Liver (tissue), 3 donors: ENCODE measurements around the gene BRAF.

Source experiments
- ATF3 ChIP-seq: IDR thresholded peaks from 2 replicates; pipeline ENCODE4 v1.6.1; 2016; ENCODE audit warnings: antibody characterized with exemption
- CTCF ChIP-seq: fragments of 150-350 bp; IDR thresholded peaks from 2 replicates; pipeline ENCODE4 v1.5.1; 2017; ENCODE audit warnings: improper control_type of control experiment, low read depth, low read length; ENCODE audit not compliant: missing input control
- GABPA ChIP-seq, 2 donors: IDR thresholded peaks in 1 of 2; conservative IDR thresholded peaks in 1 of 2; 2 replicates each; pipeline ENCODE4 v1.6.1; 2016; ENCODE audit warnings: antibody characterized with exemption in 2 of 2, mild to moderate bottlenecking in 1 of 2, moderate library complexity in 1 of 2
- JUND ChIP-seq, 2 donors: IDR thresholded peaks; 2 replicates each; pipeline ENCODE4 v1.6.1; 2016; ENCODE audit warnings: antibody characterized with exemption in 2 of 2
- MAX ChIP-seq: IDR thresholded peaks from 2 replicates; pipeline ENCODE4 v1.6.1; 2016; ENCODE audit warnings: antibody characterized with exemption
- RAD21 ChIP-seq, 2 donors: IDR thresholded peaks; 2 replicates each; pipeline ENCODE4 v1.6.1; 2016; ENCODE audit warnings: antibody characterized with exemption in 2 of 2, mild to moderate bottlenecking in 2 of 2
- REST ChIP-seq: IDR thresholded peaks from 2 replicates; pipeline ENCODE4 v1.6.1; 2016; ENCODE audit warnings: antibody characterized with exemption, mild to moderate bottlenecking
- RXRA ChIP-seq, 2 donors: IDR thresholded peaks; 2 replicates each; pipeline ENCODE4 v1.6.1; 2017 to 2018; ENCODE audit warnings: antibody characterized with exemption in 2 of 2, mild to moderate bottlenecking in 1 of 2
- SP1 ChIP-seq: IDR thresholded peaks from 2 replicates; pipeline ENCODE4 v1.6.1; 2018; ENCODE audit warnings: antibody characterized with exemption, mild to moderate bottlenecking
- TAF1 ChIP-seq: conservative IDR thresholded peaks from 2 replicates; pipeline ENCODE4 v1.6.1; 2016; ENCODE audit warnings: antibody characterized with exemption, mild to moderate bottlenecking
- YY1 ChIP-seq: IDR thresholded peaks from 2 replicates; pipeline ENCODE4 v1.6.1; 2016; ENCODE audit warnings: antibody characterized with exemption, mild to moderate bottlenecking
- ZBTB33 ChIP-seq: IDR thresholded peaks from 2 replicates; pipeline ENCODE4 v1.6.1; 2016; ENCODE audit warnings: antibody characterized with exemption
- donor health status: healthy.
- donor health status: healthy.

GRCh38 chr7:140679186-140679585 lies 245.5 kb downstream of the BRAF start:
- TF ChIP-seq GABPA (IDR thresholded peaks at IDR 0.05 in 1 of 2, conservative IDR thresholded peaks at IDR 0.05 in 1 of 2), result no peak
- no peak for TF ChIP-seq CTCF
- TF ChIP-seq RXRA (IDR thresholded peaks at IDR 0.05), result no peak
- no peak for TF ChIP-seq MAX
- no peak for TF ChIP-seq ZBTB33
- TF ChIP-seq TAF1, result no peak
- no peak for TF ChIP-seq ATF3
- TF ChIP-seq SP1, result no peak
- TF ChIP-seq JUND (IDR thresholded peaks at IDR 0.05), result no peak
- TF ChIP-seq RAD21 (IDR thresholded peaks at IDR 0.05), result no peak
- no peak for TF ChIP-seq YY1
- no peak for TF ChIP-seq REST
